GM23248 (cell line): ENCODE measurements around the gene C2orf69. TPM values are rescaled to one million over a fixed set of nuclear protein-coding genes. Genes with fewer than 3 reads are reported as not detected.
A peak's percentile ranks its signal among the peaks of the same experiment; 100 is the strongest.

Source experiments
- DNase-seq: peaks from one replicate; pipeline ENCODE4 v3.0.0-alpha.2; 2015
- H2AFZ ChIP-seq: fragments of 200-600 bp; sonication (generic); 2 replicates; pipeline ENCODE4 v1.6.1; 2016; ENCODE audit warnings: antibody characterized with exemption
- H3F3A ChIP-seq: fragments of 200-600 bp; sonication (generic); 2 replicates; pipeline ENCODE4 v1.6.1; 2016; ENCODE audit warnings: mild to moderate bottlenecking, antibody characterized with exemption, mixed run types; ENCODE audit not compliant: insufficient read depth
- H3K27ac ChIP-seq: fragments of 200-600 bp; sonication (generic); 2 replicates; pipeline ENCODE4 v1.5.1; 2016; ENCODE audit warnings: mild to moderate bottlenecking
- H3K27me3 ChIP-seq: fragments of 200-600 bp; sonication (generic); replicated peaks from 2 replicates; pipeline ENCODE4 v1.6.1; 2016; ENCODE audit warnings: mild to moderate bottlenecking; ENCODE audit not compliant: insufficient read depth
- H3K36me3 ChIP-seq: fragments of 200-600 bp; sonication (generic); 2 replicates; pipeline ENCODE4 v1.6.1; 2016; ENCODE audit warnings: low read depth, mild to moderate bottlenecking
- H3K4me1 ChIP-seq: fragments of 200-600 bp; sonication (generic); 2 replicates; pipeline ENCODE4 v1.6.1; 2016; ENCODE audit warnings: mild to moderate bottlenecking; ENCODE audit not compliant: insufficient read depth
- H3K4me2 ChIP-seq: fragments of 200-600 bp; sonication (generic); one replicate; pipeline ENCODE4 v1.6.1; 2016; ENCODE audit warnings: mild to moderate bottlenecking; ENCODE audit not compliant: unreplicated experiment
- H3K4me3 ChIP-seq: fragments of 200-600 bp; sonication (generic); 2 replicates; pipeline ENCODE4 v1.5.1; 2016; ENCODE audit warnings: mild to moderate bottlenecking
- H3K79me2 ChIP-seq: fragments of 200-600 bp; sonication (generic); 2 replicates; pipeline ENCODE4 v1.6.1; 2016; ENCODE audit warnings: mild to moderate bottlenecking; ENCODE audit not compliant: insufficient read depth
- H3K9ac ChIP-seq: fragments of 200-600 bp; sonication (generic); 2 replicates; pipeline ENCODE4 v1.6.1; 2016; ENCODE audit warnings: mild to moderate bottlenecking
- H3K9me2 ChIP-seq: fragments of 200-600 bp; sonication (generic); 2 replicates; pipeline ENCODE4 v1.6.1; 2016; ENCODE audit warnings: mixed run types, mild to moderate bottlenecking, moderate library complexity; ENCODE audit not compliant: insufficient read depth
- H3K9me3 ChIP-seq: fragments of 200-600 bp; sonication (generic); one replicate; pipeline ENCODE4 v1.6.1; 2017; ENCODE audit warnings: low read depth
- H4K20me1 ChIP-seq: fragments of 200-600 bp; sonication (generic); 2 replicates; pipeline ENCODE4 v1.6.0; 2016; ENCODE audit not compliant: insufficient read depth
- EZH2 ChIP-seq: fragments of 200-600 bp; sonication (generic); IDR thresholded peaks from 2 replicates; pipeline ENCODE4 v1.6.1; 2018; ENCODE audit warnings: antibody characterized with exemption, mild to moderate bottlenecking; ENCODE audit not compliant: insufficient read depth, poor library complexity, severe bottlenecking
- EZH2phosphoT487 ChIP-seq: fragments of 200-600 bp; sonication (generic); IDR thresholded peaks from 2 replicates; pipeline ENCODE4 v1.6.1; 2018; ENCODE audit warnings: antibody characterized with exemption, moderate library complexity, mild to moderate bottlenecking, low read depth; ENCODE audit not compliant: insufficient read depth
- WGBS, 2 experiments: methylation state at CpG; one replicate each; pipeline ENCODE4 v1.1.6; 2015 to 2017; ENCODE audit warnings: low lambda C conversion rate in 2 of 2, low coverage in 1 of 2; ENCODE audit errors: missing lambda C conversion rate in 2 of 2; 5-methylcytosine and 5-hydroxymethylcytosine counted together
- in situ Hi-C: fragments of 300-500 bp; cut with MboI; formaldehyde crosslinking; loops from 2 replicates; pipeline ENCODE4 v1.15.0; 2020
- polyA plus RNA-seq: library from polyadenylated mRNA; unstranded; fragments of >200 nt; fragmentation: Nextera tagmentation; extraction: Ambion mirVana; gene quantifications from 2 replicates; pipeline ENCODE4 v1.2.1, GENCODE V29; 2016
- small RNA-seq: library from RNA; depleted of rRNA; stranded (forward); fragments of <200 nt; gene quantifications from one replicate; pipeline ENCODE3, GENCODE V24; 2014; ENCODE audit warnings: low read depth, low replicate concordance
- total RNA-seq: library from RNA; depleted of rRNA; stranded (reverse); fragments of >200 nt; shearing (Covaris generic); gene quantifications from 2 replicates; pipeline ENCODE4 v1.2.3, GENCODE V29; 2014; rRNA removed

The C2orf69 gene
- total and polyA plus RNA-seq, 2 experiments from 2014 or later, result 14.5 to 19.9 TPM

DNA sequence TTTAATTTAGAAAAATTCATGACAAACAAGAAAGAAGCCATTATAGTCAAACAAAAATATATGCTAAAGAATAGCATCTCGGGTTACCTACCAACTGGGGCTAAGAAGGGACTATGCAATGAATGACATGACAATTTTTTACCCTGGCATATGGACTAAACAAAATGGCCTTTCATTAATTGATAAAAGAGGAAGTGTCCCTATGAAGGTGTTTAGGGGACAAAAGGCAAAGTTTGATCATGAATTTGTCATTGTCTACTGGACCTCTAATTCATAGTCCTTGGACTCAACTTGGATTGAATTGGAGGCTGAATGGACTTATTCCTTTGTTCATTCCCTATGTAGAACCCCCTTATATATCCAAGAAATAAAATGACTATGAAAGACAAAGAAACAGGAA is 57.0 kb downstream of the C2orf69 start:
- Histone ChIP-seq H3K36me3 (peaks cover 19% of the 10 kb centered on the region), H3K4me2 (no peak overlapping the region), H3K79me2 (no peaks in the 10 kb centered on the region), H3K27ac (no peak overlapping the region), H3F3A (no peaks in the 10 kb centered on the region; the same call in 1 of the 2 replicates), H3K9me2 (no peaks in the 10 kb centered on the region), H4K20me1 (no peaks in the 10 kb centered on the region), H2AFZ (no peak overlapping the region), H3K9me3 (no peaks in the 10 kb centered on the region), H3K4me3 (no peak overlapping the region), H3K27me3 (no peaks in the 10 kb centered on the region), H3K4me1 (no peaks in the 10 kb centered on the region), H3K9ac (no peak overlapping the region)
- in situ Hi-C loops, result loop anchor here (25.0 kb wide), 1 partner anchor 894 kb away; the partner anchor contains the start of gene CLK1
- 86 to 100% methylated on average over 1 of the region's 1 CpG for WGBS, 2 experiments
- DNase-seq, result no peak
- no peak for TF ChIP-seq EZH2phosphoT487

GRCh38 chr2:199972088-199972626 is 61.1 kb downstream of the C2orf69 start:
- WGBS, 2 experiments, result 85 to 89% methylated on average over 6 of the region's 6 CpGs
- Histone ChIP-seq H3K4me2 (no peak overlapping the region), H3K27me3 (no peaks in the 10 kb centered on the region), H3K4me3 (no peak overlapping the region), H3K36me3 (no peaks in the 10 kb centered on the region), H4K20me1 (no peaks in the 10 kb centered on the region), H3F3A (peaks cover 4% of the 10 kb centered on the region; the same call in 1 of the 2 replicates), H3K9me3 (no peaks in the 10 kb centered on the region), H3K79me2 (no peaks in the 10 kb centered on the region), H3K27ac (no peak overlapping the region), H3K9ac (no peak overlapping the region), H2AFZ (no peak overlapping the region), H3K4me1 (peaks cover 15% of the 10 kb centered on the region), H3K9me2 (no peaks in the 10 kb centered on the region)
- in situ Hi-C loops, result loop anchor here (10.0 to 25.0 kb wide), 3 partner anchors 513 to 890 kb away; partner anchors contain the start of gene CLK1
- TF ChIP-seq EZH2 (no peak), EZH2phosphoT487 (no peak)
- DNase-seq, result no peak

GRCh38 chr2:199973703-199974102 is 62.6 kb downstream of the C2orf69 start:
- in situ Hi-C loops, result loop anchor here (10.0 to 25.0 kb wide), 3 partner anchors 511 to 889 kb away; partner anchors contain the start of gene CLK1
- no peak overlapping the region for H3K4me3 ChIP-seq
- peak; percentile 80 for DNase-seq

GRCh38 chr2:199975273-199975895 is 64.3 kb downstream of the C2orf69 start:
- Histone ChIP-seq H4K20me1 (no peaks in the 10 kb centered on the region), H3K27ac (peak overlapping the region; percentile 57)
- DNase-seq, result peak; percentile 68

More at GRCh38 chr2:199973703-199974102, 62.6 kb downstream of the C2orf69 start:
- peaks cover 20% of the 10 kb centered on the region for H3F3A ChIP-seq
- WGBS, 2 experiments, result 4 to 16% methylated on average over 2 of the region's 2 CpGs
- no peaks in the 10 kb centered on the region for H3K27me3 ChIP-seq
- no peak overlapping the region for H3K9ac ChIP-seq
- H3K27ac ChIP-seq, result no peak overlapping the region
- peaks cover 28% of the 10 kb centered on the region for H3K4me1 ChIP-seq
- H3K79me2 ChIP-seq, result no peaks in the 10 kb centered on the region
- no peak for TF ChIP-seq EZH2phosphoT487
- no peak for TF ChIP-seq EZH2
- no peak overlapping the region for H2AFZ ChIP-seq
- no peaks in the 10 kb centered on the region for H3K9me3 ChIP-seq
- H4K20me1 ChIP-seq, result no peaks in the 10 kb centered on the region
- H3K36me3 ChIP-seq, result no peaks in the 10 kb centered on the region
- no peak overlapping the region for H3K4me2 ChIP-seq
- no peaks in the 10 kb centered on the region for H3K9me2 ChIP-seq

More at GRCh38 chr2:199975273-199975895, 64.3 kb downstream of the C2orf69 start:
- Histone ChIP-seq H3K9ac (peak overlapping the region; percentile 52), H3K79me2 (no peaks in the 10 kb centered on the region), H2AFZ (peak overlapping the region; percentile 49; the same call in 1 of the 2 replicates), H3K4me2 (peak overlapping the region; percentile 10), H3K36me3 (no peaks in the 10 kb centered on the region), H3K27me3 (no peaks in the 10 kb centered on the region), H3K4me1 (peaks cover 44% of the 10 kb centered on the region), H3F3A (peaks cover 24% of the 10 kb centered on the region), H3K4me3 (no peak overlapping the region), H3K9me3 (no peaks in the 10 kb centered on the region), H3K9me2 (no peaks in the 10 kb centered on the region)
- in situ Hi-C loops, result loop anchor here (10.0 kb wide), 2 partner anchors 509 to 729 kb away; no protein-coding TSS in a partner anchor
- 85 to 87% methylated on average over 3 of the region's 3 CpGs for WGBS, 2 experiments
- TF ChIP-seq EZH2 (no peak), EZH2phosphoT487 (no peak)

Small RNAs within 50 kb of the gene (small RNA-seq; reads per million reads assigned to genes)
- gene AC108032.1 (not detected), gene RN7SL717P (not detected)

Other genes starting within 250 kb of the C2orf69 start
- 0.13 and 0.65 TPM in 2 replicates for gene FTCDNL1, start 60.1 kb upstream of the C2orf69 start, total RNA-seq
- gene FTCDNL1, start 60.1 kb upstream of the C2orf69 start, polyA plus RNA-seq, result 1.6 and 1.9 TPM in 2 replicates
- gene TYW5, start 44.2 kb downstream of the C2orf69 start, total RNA-seq, result 5.3 and 6.6 TPM in 2 replicates
- 7.0 TPM in 2 replicates for gene TYW5, start 44.2 kb downstream of the C2orf69 start, polyA plus RNA-seq
- gene MAIP1, start 44.3 kb downstream of the C2orf69 start, total RNA-seq, result 7.2 and 15.5 TPM in 2 replicates
- 18.6 and 18.7 TPM in 2 replicates for gene MAIP1, start 44.3 kb downstream of the C2orf69 start, polyA plus RNA-seq